GM21529 (cell line): ENCODE data around the gene CEACAM3.
"Not testable (repeated sequence)": the region's sequence is repeated elsewhere in the genome, so short reads cannot be mapped to it uniquely, and the experiment has no call there.

Experiments
- ATAC-seq: cut with Tn5 transposase; IDR thresholded peaks from one replicate; pipeline ENCODE4 v1.9.1; 2021; ENCODE audit not compliant: unreplicated experiment

CEACAM3 gene

DNA sequence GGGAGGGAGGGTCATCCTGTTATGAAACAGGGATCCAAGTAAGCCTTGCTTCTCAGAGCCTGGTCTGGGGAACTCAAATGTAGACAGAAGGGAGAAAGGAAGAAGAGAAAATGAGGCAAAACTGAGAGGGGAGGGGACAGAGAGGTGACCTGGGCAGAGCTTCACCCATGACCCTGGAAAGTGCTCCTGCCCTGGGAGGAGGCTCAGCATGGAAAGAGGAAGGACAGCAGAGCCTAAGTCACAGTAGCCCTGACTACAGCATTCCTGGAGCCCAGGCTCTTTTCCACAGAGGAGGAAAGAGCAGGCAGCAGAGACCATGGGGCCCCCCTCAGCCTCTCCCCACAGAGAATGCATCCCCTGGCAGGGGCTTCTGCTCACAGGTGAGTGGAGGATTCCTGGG, at the start of gene CEACAM3:
TSS of gene CEACAM3 (plus strand) at position 226 of the 400 bp plus-strand sequence. CDS start at position 317, 91 bp downstream.
- no peak for ATAC-seq

- ATAC-seq: no peak
These were observed 49.7 kb upstream of the CEACAM3 start for GRCh38 chr19:41746593-41747227.

DNA sequence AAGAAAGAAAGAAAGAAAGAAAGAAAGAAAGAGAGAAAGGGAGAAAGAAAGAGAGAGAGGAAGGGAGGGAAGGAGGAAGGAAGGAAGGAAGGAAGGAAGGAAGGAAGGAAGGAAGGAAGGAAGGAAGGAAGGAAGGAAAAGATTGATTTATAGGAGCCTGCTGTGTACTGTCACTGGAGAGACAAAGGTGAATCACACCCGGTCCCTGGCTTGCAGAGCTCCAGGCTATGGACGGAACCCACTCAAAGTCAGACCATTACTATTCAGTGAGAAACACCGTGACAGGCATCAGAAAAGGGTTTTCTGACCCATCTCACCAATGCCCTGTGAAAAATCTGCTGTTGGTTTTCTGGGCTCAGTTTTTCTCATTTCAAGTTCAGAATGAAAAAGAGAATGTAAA, 48.4 kb upstream of the CEACAM3 start:
- ATAC-seq: no peak

DNA sequence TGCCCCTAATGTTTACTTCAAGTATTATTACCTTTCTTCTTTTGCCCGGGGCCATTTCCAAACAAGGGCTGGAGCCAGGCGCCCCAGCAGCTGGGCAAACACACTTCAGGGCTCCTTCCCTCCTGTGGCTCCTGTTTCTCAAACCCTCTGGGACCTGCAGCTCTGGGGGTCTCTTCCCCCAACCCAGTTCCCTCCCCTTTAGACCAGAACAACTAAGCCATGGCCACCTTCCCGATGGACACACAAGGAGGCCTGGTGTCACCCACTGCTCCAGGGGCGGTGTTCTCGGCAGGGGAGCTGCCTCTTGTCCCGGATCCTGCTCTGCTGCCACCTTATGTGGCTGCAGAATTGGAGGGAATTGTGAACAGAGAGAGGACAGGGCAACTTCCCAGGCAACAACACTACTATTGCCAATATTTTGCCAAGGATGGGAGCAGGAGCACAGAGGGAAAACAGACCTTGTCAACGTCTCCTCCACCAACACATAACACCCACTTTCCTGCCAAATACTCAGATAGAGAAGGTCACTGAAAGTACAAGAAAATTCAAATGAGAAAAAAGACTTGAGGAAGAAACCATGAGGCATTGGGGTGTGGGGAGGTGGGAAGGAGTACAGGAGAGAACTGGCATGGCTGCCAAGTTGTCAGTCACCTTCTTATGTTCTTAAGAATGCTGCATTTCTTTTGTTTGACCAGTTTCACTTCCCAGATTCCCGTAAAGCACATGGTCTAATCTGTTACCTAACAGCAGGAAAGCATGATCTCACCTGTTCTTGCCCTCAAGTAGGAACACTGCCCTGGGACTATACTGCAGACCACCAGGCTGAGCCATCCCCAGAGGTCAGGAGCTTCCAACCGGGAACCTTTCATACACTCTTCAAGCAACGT, 45.9 kb upstream of the CEACAM3 start:
- ATAC-seq: not testable (repeated sequence)

GRCh38 chr19:41753159-41753558, 43.2 kb upstream of the CEACAM3 start:
- ATAC-seq: no peak

DNA sequence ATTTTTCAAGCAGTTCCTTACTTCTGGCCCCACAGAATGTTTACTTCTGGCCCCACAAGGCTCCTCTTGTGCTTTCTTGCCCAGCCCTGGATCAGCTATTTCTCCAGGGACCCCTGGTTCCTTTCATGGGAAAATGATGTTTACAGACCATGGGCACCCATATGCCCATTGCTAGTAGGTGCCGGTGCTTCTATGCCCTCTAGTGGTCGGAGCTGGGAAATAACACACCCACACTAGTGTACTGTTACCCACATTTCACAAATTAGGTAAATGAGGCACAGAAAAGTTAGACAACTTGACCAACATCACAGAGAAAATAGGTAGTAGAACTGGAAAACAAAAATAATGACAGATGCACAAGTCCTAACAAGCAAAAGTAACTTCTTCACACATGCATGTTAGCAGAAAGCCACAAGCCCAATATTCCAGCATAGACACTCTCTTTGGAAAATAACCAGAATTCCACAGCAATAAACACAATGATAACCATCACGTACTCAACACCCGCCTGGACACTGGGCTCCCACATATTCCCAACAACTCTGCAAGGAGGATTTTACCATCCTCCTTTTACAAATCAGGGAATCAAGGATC, 42.4 kb upstream of the CEACAM3 start:
- ATAC-seq: no peak

- no peak for ATAC-seq
These were observed 41.0 kb upstream of the CEACAM3 start, which contains the start of gene CEACAM6 for GRCh38 chr19:41755328-41755913. CEACAM6 (plus strand) TSS chr19:41755530; CDS start chr19:41755639, 109 bp downstream.

- ATAC-seq: no peak
These were observed 37.5 kb upstream of the CEACAM3 start for GRCh38 chr19:41758846-41759245.

DNA sequence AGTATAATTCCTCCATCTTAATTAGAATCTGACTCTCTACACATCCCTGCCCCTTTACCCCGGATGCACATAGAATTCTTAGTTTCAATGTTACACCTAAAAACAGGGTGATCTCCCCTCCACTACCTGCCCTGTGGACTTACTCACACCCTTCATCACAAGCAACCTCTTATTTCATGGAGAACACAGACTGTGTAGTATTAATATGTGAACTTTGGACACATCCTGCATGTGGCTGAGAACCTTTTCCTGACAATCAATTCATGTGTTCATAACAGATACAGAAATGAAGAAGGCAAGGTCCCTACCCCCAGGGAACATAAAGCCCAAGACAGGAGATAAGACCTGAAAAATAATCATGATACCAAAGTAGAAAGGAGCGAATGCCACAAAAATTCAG, 29.3 kb upstream of the CEACAM3 start:
- no peak for ATAC-seq

GRCh38 chr19:41768105-41768504, 28.3 kb upstream of the CEACAM3 start:
- ATAC-seq: not testable (repeated sequence)

DNA sequence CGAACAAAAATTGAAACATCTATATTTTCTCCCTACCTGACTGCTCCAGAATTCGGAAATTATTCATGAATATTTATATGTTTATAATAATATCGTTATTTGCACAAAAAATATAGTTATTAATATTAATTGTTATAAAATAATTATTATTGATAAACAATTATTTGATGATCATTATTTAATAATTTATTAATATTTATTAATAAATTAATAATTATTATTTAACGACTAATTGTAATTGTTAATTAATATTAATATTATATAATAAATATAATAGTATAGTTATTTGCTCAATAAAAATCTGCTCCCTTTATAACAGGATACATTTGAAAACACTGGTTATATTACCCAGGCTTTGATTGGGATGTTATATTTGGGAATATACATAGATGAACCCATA, 26.8 kb upstream of the CEACAM3 start:
- no peak for ATAC-seq

DNA sequence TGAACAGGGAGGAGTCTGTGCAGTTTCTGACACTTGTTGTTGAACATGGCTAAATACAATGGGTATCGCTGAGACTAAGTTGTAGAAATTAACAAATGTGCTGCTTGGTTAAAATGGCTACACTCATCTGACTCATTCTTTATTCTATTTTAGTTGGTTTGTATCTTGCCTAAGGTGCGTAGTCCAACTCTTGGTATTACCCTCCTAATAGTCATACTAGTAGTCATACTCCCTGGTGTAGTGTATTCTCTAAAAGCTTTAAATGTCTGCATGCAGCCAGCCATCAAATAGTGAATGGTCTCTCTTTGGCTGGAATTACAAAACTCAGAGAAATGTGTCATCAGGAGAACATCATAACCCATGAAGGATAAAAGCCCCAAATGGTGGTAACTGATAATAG, 25.0 kb upstream of the CEACAM3 start:
- no peak for ATAC-seq

DNA sequence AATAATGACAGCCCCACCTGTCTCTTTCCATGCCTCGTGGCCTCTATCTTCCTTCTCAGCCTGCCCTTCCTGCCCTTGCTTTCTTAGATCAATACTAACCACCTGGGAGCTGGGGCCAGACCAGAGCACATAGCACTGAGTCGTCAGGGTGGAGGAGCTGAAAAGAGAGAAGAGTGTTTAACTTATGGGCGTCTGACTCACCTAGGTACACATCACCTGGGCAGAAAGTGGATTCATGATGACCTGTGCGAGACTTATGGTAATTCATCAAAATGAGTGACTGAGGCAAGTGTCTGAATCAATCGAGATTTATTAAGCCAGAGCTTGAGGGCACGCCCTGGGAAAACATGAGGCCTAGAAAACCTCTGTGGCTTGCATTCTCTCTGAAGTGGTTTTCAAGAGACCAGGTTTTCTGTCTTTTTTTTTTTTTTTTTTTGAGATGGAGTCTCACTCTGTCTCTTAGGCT, 21.8 kb upstream of the CEACAM3 start:
- ATAC-seq: no peak

DNA sequence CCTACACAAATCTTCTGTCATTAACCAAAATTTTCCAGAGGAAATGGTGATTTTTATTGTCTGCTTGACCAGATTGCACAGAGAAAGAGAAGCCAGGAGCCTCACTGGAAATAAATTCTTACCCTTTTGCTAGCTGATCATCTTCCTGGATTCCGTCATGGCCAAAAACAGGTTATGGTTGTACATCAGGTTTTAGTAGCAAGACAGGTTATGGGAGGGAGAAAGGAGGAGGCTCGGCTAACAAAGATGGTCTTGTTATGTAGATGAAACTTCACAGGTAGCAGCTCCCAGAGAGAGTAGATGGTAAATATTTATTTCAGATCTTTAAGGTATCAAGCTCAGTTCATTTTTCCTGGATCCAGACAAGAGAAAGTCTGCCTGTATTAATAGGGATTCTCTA, 19.7 kb upstream of the CEACAM3 start:
- no peak for ATAC-seq

GRCh38 chr19:41783612-41784011, 12.8 kb upstream of the CEACAM3 start:
- ATAC-seq: no peak

GRCh38 chr19:41784312-41784711, 12.1 kb upstream of the CEACAM3 start:
- no peak for ATAC-seq

DNA sequence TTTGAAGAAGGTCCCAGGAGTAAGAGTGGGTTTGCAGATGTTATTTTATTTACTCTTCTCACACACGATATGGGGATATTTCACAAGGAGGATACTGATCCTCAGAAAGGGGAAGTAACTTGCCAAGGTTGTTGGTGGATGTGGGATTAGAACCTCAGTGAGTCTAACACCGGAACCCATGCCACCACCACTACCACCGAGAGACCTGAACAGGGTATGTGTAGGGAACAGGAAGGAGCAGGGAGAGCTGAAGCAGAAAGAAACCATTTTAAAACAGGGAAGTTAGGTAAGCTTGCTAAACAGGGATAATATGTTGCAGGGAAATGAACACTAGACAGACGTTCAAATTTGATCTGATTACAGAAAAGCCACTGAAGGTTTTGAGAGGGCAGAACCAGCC, 11.6 kb upstream of the CEACAM3 start:
- ATAC-seq: no peak

DNA sequence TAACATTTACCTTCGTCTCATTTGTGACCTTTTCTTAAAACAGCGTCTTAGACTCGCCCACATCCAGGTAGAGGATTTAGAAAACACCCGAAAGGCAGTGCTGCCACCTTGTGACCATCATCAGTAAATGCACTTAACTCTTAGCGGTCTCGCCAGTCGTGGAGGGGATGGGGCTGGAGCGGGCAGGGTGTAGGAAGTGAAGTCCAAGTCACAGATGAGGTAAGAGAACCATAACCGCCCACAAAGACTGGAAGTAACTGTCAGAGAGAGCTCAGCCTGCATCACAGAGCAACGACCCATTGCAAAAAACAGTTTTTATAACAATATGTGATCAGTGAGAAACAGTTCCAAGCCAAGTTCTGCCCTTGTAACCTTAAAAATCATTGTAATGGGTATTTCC, 10.7 kb upstream of the CEACAM3 start:
- ATAC-seq: no peak

- no peak for ATAC-seq
These were observed 9.3 kb upstream of the CEACAM3 start for GRCh38 chr19:41787055-41787454.

- ATAC-seq: not testable (repeated sequence)
These were observed 7.9 kb upstream of the CEACAM3 start for GRCh38 chr19:41788518-41788917.

DNA sequence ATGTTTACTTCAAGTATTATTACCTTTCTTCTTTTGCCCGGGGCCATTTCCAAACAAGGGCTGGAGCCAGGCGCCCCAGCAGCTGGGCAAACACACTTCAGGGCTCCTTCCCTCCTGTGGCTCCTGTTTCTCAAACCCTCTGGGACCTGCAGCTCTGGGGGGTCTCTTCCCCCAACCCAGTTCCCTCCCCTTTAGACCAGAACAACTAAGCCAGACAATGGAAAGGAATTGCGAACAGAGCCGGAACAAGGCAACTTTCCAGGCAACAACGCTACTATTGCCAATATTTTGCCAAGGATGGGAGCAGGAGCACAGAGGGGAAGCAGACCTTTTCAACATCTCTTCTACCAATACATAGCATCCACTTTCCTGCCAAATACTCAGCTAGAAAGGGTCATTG, 7.3 kb upstream of the CEACAM3 start:
- not testable (repeated sequence) for ATAC-seq
